Measurements from ENCODE around the gene NKX6-2.

- no peak for TF ChIP-seq EP300 (IDR thresholded peaks at IDR 0.05)
- TF ChIP-seq CTCF (IDR thresholded peaks at IDR 0.05): no peak
These were observed 15.6 kb downstream of the NKX6-2 start for GRCh38 chr10:132770061-132771021.

Measured in gastroesophageal sphincter (tissue), 3 donors.